Left ventricle myocardium inferior (tissue), 1 donor: ENCODE data around the gene FLT1. TPM values are rescaled to one million over a fixed set of nuclear protein-coding genes. Genes with fewer than 3 reads are reported as not detected.

ENCODE experiments used
- DNase-seq: peaks from one replicate; pipeline ENCODE4 v3.0.0-alpha.2; 2020
- H3K27ac ChIP-seq: fragments of 200-600 bp; replicated peaks from 2 replicates; pipeline ENCODE4 v1.8.0; 2021
- H3K27me3 ChIP-seq: fragments of 200-600 bp; 2 replicates; pipeline ENCODE4 v1.8.0; 2021; ENCODE audit warnings: low read depth
- H3K36me3 ChIP-seq: fragments of 200-600 bp; 2 replicates; pipeline ENCODE4 v1.8.0; 2021
- H3K4me1 ChIP-seq: fragments of 200-600 bp; 2 replicates; pipeline ENCODE4 v1.8.0; 2021
- H3K4me3 ChIP-seq: fragments of 200-600 bp; 2 replicates; pipeline ENCODE4 v1.8.0; 2021; ENCODE audit warnings: mild to moderate bottlenecking, moderate library complexity
- H3K9me3 ChIP-seq: fragments of 200-600 bp; replicated peaks from 2 replicates; pipeline ENCODE4 v1.8.0; 2021
- intact Hi-C: fragments of 100-400 bp; cut with micrococcal nuclease; formaldehyde crosslinking; loops from one replicate; pipeline ENCODE4 v1.11.0; 2022
- total RNA-seq: library from RNA; stranded (reverse); fragmentation: NEBNext Ultra II Directional; extraction: Animal tissue kit (Norgen Biotek cat#: 25700); gene quantifications from one replicate; pipeline ENCODE4 v1.2.1, GENCODE V29; 2021
- TF ChIP-seq, protein P1 (sequence below): fragments of 200-600 bp; IDR thresholded peaks from 2 replicates; pipeline ENCODE4 v1.8.0; 2021; ENCODE audit warnings: antibody characterized with exemption, mild to moderate bottlenecking, borderline replicate concordance
- donor health status: DM: no; HTN: yes; CAD: no; lungs with severe emphysema.

The FLT1 gene
- total RNA-seq, 1 donor from 2014 or later = 40.7 TPM

DNA sequence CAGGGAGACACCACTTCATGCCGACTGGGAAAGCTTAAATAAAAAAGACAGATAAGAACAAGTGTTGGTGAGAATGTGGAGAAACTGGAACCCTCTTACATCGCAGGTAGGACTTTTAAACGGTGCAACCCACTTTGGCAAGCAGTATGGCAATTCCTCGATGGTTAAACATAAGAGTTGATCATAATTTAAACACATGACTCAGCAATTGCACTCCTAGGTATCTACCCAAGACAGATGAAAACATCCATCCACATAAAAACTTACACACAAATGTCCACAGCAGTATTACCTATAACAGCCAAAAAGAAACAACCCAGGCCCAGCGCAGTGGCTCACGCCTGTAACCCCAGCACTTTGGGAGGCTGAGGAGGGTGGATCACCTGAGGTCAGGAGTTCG is 21.9 kb downstream of the FLT1 start:
- intact Hi-C loops = no loop called here
- Histone ChIP-seq H3K27ac (no peak overlapping the region), H3K9me3 (no peaks in the 10 kb centered on the region), H3K36me3 (no peaks in the 10 kb centered on the region), H3K27me3 (no peaks in the 10 kb centered on the region), H3K4me1 (peaks cover 82% of the 10 kb centered on the region), H3K4me3 (no peak overlapping the region)
- TF ChIP-seq, protein P1, sequence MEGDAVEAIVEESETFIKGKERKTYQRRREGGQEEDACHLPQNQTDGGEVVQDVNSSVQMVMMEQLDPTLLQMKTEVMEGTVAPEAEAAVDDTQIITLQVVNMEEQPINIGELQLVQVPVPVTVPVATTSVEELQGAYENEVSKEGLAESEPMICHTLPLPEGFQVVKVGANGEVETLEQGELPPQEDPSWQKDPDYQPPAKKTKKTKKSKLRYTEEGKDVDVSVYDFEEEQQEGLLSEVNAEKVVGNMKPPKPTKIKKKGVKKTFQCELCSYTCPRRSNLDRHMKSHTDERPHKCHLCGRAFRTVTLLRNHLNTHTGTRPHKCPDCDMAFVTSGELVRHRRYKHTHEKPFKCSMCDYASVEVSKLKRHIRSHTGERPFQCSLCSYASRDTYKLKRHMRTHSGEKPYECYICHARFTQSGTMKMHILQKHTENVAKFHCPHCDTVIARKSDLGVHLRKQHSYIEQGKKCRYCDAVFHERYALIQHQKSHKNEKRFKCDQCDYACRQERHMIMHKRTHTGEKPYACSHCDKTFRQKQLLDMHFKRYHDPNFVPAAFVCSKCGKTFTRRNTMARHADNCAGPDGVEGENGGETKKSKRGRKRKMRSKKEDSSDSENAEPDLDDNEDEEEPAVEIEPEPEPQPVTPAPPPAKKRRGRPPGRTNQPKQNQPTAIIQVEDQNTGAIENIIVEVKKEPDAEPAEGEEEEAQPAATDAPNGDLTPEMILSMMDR = no peak
- no peak for DNase-seq

DNA sequence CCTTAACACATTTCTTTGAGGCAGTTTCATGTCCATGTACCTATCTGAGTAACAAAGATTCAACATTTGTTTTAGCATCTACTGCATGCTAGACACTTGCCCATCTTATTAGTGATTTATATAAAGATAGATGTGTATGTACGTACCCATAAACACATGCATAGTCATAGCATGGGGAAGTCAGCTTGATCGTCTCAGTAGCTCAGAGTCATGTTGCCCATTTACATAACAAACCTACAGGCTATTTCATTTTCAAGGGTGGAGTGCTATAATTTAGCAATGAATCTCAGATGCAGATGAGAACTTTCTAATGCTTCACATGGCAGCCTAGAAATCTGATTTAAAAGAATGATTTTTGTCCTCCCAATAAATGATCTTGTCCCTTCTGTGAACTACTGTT is 23.5 kb downstream of the FLT1 start:
- TF ChIP-seq, protein P1 = no peak
- intact Hi-C loops = no loop called here
- Histone ChIP-seq H3K4me1 (peaks cover 82% of the 10 kb centered on the region), H3K4me3 (no peak overlapping the region), H3K36me3 (peaks cover 6% of the 10 kb centered on the region), H3K27ac (no peak overlapping the region), H3K27me3 (no peaks in the 10 kb centered on the region), H3K9me3 (no peaks in the 10 kb centered on the region)
- DNase-seq = no peak

DNA sequence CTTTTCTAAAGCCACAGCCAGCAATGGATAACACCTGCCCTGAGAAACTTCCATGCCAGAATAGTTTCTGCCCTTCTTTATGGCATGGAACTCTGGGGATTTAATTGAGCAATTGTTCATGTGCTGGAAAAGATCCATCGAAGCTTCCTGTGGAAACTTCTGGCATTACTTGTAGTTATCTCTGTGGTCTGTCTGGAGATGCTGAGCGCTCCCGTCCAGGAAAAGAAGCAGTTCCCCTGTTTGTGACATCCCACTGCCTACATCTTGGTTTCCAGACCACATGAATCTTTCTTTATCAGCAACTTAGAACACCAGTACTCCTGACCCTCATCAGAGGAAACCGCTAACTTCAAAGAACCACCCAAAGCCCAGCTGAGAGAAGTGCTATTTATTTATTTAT is 24.6 kb downstream of the FLT1 start:
- peaks cover 7% of the 10 kb centered on the region for H3K36me3 ChIP-seq
- H3K27me3 ChIP-seq = no peaks in the 10 kb centered on the region
- H3K4me3 ChIP-seq = no peak overlapping the region
- no peaks in the 10 kb centered on the region for H3K9me3 ChIP-seq
- no peak for DNase-seq
- intact Hi-C loops = no loop called here
- no peak overlapping the region for H3K27ac ChIP-seq
- TF ChIP-seq, protein P1 = no peak
- H3K4me1 ChIP-seq = peaks cover 79% of the 10 kb centered on the region

DNA sequence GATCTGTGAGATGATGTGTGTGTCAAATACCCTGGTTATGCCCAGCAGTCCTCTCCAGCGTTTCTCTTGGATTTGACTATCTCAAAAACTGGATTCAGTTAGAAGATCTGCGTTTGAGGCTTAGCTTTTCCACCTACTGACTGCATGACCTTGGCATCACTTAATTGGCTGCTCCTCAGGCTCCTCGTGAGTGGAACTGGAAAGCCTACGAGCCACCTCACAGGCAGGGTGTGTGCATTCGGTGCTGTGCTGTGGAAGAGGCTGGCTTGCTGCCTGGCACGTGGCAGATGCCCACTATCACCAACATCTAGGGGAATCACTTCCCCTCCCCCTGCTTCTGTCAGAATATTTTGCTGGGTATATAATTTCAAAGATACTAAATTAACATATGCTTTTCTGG is 25.6 kb downstream of the FLT1 start:
- Histone ChIP-seq H3K36me3 (peaks cover 12% of the 10 kb centered on the region), H3K9me3 (no peaks in the 10 kb centered on the region), H3K27ac (no peak overlapping the region), H3K4me1 (peaks cover 89% of the 10 kb centered on the region), H3K4me3 (no peak overlapping the region), H3K27me3 (no peaks in the 10 kb centered on the region)
- TF ChIP-seq, protein P1 = no peak
- DNase-seq = no peak
- intact Hi-C loops = no loop called here

DNA sequence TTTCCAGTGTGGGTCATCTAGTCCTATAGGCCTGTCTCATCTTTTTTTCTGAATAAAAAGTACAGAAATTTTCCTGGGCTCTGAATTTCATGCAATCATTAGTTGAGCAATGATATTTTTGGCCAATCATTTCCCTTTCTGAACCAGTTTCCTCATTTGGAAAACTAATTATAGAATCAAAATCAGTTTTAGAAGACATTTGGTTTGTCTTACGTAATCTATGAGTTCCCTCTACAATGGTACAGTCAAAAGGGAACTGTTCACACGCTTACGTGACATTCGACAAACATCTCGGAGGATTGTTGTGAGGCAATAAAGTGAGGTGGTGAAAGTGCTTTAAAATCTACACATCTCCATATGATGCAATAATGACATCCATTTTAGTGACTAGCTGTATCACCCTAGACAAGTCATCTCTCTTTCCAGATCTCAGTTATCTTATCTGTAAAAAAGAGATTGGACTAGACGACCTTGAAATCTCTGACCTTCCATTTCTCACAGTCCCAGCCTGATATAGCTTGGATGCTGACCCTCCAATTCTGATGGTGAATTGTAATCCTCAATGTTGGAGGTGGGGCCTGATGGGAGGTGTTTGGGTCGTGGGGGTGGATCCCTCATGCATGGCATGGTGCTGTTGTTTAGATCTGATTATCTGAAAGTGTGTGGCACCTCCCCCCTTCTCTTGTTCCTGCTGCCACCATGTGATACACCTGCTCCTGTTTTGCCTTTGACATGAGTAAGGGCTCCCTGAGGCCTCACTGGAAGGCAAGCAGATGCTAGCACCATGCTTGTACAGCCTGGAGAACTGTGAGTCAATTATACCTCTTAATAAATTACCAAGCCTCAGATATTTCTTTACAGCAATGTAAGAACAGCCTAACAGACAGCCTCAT is 26.7 kb downstream of the FLT1 start:
- TF ChIP-seq, protein P1 = no peak
- intact Hi-C loops = no loop called here
- peak overlapping the region; percentile 7 for H3K27ac ChIP-seq

More for the DNA sequence above, 26.7 kb downstream of the FLT1 start:
- no peaks in the 10 kb centered on the region for H3K27me3 ChIP-seq
- DNase-seq = no peak
- H3K4me3 ChIP-seq = no peak overlapping the region
- H3K36me3 ChIP-seq = peaks cover 12% of the 10 kb centered on the region
- H3K9me3 ChIP-seq = no peaks in the 10 kb centered on the region
- H3K4me1 ChIP-seq = peaks cover 96% of the 10 kb centered on the region
